GM12874 (cell line): ENCODE data around the gene MT1B.

Experiments used
- TF ChIP-seq, protein P1 (sequence below): IDR thresholded peaks from 2 replicates; pipeline ENCODE4 v1.5.1; 2011; ENCODE audit warnings: low read depth, mild to moderate bottlenecking, control low read depth, low read length, moderate library complexity; ENCODE audit not compliant: insufficient read depth

The MT1B gene

DNA sequence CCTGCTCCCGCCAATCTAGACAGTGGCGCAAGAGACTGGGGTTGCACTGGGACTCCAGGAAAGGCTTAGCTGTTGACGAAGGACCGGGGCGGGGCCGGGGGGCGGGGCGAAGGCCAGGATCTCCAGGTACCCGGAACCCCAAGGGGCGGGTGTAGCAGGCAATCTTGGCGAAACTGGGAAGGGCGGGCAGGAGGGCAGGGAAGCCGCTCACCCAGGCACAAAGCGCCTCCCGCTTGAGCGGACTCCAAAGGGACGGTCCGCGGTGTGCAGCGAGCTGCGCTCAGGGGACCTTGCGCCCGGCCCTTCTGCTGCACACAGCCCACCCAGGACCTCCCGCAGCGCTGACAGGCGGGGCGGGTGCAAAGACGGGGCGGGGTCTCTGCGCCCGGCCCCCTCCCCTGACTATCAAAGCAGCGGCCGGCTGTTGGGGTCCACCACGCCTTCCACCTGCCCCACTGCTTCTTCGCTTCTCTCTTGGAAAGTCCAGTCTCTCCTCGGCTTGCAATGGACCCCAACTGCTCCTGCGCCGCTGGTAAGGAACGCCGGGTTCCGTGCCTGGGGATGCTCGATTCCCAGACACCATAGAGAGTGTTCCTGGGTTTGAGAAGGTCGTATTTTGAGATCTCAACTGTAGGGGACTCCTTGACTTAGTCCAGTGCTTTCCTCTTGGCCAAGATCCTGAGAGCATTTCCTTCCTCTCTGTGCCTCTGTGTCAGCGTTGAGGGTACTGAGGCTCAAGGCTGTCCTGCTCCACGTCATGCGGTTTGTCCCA lies 6.1 kb downstream of the MT1B start, which contains the start of gene MT1F:
TSS of gene MT1F (plus strand) at position 405 of the 772 bp plus-strand sequence. CDS start at position 505, 100 bp downstream.
- TF ChIP-seq, protein P1, sequence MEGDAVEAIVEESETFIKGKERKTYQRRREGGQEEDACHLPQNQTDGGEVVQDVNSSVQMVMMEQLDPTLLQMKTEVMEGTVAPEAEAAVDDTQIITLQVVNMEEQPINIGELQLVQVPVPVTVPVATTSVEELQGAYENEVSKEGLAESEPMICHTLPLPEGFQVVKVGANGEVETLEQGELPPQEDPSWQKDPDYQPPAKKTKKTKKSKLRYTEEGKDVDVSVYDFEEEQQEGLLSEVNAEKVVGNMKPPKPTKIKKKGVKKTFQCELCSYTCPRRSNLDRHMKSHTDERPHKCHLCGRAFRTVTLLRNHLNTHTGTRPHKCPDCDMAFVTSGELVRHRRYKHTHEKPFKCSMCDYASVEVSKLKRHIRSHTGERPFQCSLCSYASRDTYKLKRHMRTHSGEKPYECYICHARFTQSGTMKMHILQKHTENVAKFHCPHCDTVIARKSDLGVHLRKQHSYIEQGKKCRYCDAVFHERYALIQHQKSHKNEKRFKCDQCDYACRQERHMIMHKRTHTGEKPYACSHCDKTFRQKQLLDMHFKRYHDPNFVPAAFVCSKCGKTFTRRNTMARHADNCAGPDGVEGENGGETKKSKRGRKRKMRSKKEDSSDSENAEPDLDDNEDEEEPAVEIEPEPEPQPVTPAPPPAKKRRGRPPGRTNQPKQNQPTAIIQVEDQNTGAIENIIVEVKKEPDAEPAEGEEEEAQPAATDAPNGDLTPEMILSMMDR: no peak

DNA sequence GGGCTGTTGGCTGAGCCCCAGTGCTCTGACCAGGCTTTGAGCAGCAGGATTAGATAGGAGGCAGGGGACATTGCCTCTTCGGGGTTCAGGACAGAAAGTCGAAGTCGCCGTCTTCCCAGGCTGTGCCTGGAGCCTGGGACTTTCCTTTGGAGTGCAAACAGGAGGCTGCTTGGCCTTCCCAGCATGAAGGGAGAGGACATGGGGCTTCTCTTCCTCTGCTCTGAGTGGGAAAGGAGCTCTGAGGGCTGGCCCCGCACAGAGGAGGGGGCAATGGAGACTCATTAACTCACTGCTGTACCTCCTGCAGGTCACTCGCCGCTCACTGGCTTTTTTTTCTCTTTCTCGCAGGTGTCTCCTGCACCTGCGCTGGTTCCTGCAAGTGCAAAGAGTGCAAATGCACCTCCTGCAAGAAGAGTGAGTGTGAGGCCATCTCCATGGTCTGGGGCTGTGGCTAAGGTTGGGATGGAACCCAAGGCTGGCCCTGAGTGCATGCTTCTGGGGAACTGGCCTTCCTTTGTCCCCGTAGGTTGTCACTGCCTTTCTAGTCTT lies 6.7 kb downstream of the MT1B start:
- TF ChIP-seq, protein P1: no peak

DNA sequence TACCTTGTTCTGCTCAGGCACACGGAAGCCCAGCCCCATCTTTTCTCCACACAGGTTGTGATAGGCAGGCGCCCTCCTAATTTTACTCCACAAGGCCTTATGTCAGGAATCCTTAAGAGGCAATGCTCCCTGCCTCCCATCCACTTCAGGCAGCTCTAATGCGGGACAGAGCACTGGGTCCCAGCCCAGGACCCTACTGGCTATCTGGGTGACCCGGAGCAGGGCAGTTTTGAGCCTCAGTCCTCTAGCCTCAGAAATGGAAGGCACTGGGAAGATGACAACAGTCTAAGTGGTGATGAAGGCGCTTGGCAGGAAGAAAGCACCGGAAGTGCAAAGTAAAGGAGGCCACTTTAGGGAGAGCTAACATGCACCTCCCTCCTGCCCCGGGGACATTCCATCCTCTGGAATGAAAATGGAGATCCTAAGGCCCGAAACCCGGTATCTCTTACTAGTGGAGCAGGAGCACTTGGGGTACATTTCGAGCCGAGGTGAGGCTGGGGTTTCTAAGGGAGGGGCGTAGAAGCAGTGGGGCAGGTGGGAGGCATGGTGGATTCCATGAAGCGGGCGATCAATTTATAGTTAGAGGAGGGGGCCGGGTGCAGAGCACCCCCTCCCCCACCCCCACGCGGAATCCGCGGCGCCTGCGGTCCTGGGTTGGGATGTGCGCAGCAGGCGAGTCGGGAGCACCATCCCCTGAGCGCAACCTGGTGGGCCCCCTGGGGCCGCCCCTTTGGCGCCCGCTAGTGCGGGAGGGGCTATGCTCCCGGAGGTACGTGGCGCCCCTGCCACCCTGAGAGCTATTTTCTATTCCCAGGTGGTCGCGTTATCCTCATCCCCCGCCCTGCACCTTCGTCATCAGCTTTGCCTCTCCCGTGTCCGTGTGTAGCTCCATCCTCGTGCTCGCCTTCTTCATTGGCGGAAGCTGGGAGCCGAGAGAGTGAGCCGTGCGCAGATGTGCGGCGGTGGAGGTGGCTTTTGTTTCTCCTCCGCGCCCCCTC lies 11.0 kb downstream of the MT1B start:
- TF ChIP-seq, protein P1: no peak

DNA sequence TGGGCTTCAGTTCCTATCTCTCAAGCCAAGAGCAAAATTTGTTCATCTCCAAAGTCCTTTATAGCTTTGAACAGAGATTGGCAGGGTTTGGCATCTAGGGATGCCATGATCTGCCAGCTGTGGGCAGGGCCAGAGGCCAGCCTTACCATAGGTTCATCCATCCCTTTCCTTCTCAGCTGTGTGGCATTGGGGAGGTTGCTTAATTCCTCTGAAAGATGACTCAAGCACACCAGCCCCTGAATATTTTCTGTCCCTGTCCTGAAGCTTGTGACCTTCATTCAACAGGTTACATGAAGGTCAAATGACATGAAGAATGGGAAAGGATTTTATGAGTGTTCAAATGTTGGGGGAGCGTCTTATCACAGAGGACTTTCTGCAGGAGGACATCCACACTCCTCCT lies 12.8 kb downstream of the MT1B start:
- TF ChIP-seq, protein P1: no peak

DNA sequence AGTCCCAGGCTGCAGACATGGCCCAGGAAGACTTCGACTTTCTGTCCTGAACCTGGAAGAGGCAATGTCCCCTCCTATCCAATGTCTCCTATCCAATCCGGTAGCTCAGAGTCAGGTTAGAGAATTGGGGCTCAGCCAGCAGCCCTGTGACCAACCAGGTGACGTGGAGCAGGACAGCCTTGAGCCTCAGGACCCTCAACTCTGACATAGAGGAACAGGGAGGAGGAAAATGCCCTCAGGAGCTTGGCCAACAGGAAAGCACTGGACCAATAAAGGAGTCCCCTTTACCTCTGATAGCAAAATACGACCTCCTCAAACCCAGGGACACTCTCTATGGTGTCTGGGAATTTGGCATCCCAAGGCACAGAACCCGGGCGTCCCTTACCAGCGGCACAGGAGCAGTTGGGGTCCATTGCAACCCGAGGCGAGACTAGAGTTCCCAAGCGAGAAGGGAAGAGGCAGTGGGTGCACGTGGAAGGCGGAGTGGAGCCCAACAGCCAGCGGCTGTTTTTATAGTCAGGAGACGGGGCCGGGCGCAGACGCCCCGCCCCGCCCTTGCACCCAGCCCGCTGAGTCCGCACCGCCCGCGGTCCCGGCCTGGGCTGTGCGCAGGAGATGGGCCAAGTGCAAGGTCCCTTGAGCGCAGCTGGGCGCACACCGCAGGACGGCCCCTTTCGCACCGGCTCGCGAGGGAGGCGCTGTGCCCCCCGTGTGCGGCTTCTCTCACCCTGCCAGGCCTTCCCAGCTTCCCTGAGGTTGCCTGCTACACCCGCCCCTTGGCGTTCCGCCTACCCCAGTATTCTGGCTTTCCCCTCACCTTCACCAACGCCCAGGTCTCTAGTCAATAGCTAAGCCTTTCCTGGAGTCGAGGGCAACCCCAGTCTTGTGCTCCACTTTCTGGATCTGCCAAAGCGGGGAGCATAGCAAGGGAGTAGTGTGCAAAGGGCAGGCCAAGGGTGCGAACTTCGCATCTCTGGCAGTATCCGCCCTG lies 16.2 kb downstream of the MT1B start, which contains the start of gene MT1G:
TSS of gene MT1G (minus strand) at position 485 of the 991 bp plus-strand sequence. CDS start at position 413, 72 bp downstream.
- TF ChIP-seq, protein P1: no peak

DNA sequence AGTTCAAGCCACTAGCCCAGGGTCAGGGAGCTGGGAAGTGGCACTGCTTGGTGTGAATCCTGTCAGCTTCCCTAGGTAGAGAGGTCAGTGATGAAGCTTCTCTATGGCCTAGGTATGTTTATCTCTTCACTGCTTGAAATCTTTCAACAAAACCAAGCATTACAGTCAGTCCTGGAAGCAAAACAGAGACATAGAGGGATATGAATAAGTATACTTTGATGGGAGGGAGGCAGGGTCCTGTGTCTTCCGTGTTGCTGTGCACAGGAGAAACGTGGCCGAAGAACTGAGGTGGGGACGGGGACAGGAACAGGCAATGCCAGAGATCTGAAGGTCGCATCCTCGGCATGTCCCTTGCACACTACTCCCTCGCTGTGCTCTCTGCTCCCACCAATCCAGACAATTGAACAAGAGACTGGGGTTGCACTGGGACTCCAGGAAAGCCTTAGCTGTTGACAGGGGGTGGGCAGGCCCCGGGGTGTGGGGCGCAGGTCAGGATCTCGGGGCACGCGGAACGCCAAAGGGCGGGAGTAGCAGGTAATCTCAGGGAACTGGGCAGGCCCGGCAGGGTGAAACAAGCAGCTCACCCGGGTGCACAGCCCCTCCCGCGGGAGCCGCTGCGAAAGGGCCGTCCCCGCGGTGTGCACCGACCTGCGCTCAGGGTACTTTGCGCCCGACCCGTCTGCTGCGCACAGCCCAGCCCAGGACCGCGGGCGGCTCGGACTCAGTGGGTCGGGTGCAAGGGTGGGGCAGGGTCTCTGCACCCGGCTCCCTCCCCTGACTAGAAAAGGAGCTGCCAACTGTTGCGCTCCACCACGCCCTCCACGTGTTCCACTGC lies 17.5 kb downstream of the MT1B start, which contains the start of gene MT1H:
TSS of gene MT1H (plus strand) at position 810 of the 835 bp plus-strand sequence. CDS start 71 bp downstream, outside the sequence.
- TF ChIP-seq, protein P1: no peak
